Activated T-helper 9 cell treated with anti-CD3 and anti-CD28 coated beads, Interleukin-2, amount 50 U/mL, for 16 hours (primary cell): ENCODE results near the gene MAZ.
A peak's percentile ranks its signal among the peaks of the same experiment; 100 is the strongest.

ENCODE experiments used
- DNase-seq: peaks from one replicate; pipeline ENCODE4 v3.0.0-alpha.2; 2020; ENCODE audit warnings: low read depth

MAZ gene

DNA sequence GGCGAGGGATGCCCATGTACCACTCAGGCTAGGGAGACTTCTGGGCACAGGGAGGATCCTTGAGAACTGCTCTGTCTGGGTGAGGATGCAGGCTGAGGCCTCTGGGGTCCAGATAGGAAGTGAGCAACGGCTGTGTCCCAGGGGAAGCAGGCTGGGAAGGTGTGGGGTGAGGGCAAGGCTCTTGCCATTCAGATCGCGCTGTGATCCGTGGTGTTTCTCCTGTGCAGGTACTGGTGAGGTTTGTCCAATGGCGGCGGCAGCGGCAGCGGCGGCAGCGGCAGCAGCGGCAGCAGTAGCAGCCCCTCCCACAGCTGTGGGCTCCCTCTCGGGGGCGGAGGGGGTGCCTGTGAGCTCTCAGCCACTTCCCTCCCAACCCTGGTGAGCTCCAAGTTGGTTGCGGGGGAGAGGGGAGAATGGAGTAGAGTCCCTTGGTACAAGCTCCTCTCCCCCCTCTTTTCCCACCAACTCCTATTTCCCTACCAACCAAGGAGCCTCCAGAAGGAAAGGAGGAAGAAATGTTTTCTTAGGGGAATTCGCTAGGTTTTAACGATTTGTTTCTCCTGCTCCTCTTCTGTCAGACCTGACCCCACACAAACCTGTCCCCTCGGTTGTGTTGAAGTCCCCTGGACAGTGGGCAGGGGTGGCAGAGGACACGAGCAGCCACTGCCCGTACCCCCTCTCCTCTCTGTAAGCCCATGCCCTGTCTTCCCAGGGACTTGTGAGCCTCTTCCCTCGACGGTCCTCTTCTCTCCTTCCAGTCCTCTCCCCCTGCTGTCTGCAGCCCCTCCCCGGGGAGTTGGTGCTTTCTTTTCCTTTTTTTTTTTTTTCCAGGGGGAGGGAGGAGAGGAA lies 3.7 kb downstream of the MAZ start:
- DNase-seq = no peak

DNA sequence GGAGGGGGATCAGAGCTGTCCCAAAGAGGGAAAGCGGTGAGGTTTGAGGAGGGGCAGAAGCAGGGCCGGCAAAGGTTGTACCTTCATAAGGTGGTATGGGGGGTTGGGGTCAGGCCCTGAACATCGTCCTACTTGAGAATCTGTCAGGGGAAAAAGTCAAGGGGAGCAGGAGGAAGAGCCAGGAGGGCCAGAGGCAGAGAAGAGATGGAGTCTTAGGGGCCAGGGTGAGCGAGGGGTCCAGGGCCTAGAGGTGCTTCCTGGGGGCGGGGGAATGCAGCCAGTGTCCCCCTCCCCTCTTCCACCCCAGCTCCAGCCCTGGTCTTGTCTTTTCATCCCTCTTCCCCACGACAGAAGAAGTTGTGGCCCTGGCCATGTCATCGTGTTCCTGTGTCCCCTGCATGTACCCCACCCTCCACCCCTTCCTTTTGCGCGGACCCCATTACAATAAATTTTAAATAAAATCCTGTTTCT lies 4.4 kb downstream of the MAZ start:
- DNase-seq = no peak

DNA sequence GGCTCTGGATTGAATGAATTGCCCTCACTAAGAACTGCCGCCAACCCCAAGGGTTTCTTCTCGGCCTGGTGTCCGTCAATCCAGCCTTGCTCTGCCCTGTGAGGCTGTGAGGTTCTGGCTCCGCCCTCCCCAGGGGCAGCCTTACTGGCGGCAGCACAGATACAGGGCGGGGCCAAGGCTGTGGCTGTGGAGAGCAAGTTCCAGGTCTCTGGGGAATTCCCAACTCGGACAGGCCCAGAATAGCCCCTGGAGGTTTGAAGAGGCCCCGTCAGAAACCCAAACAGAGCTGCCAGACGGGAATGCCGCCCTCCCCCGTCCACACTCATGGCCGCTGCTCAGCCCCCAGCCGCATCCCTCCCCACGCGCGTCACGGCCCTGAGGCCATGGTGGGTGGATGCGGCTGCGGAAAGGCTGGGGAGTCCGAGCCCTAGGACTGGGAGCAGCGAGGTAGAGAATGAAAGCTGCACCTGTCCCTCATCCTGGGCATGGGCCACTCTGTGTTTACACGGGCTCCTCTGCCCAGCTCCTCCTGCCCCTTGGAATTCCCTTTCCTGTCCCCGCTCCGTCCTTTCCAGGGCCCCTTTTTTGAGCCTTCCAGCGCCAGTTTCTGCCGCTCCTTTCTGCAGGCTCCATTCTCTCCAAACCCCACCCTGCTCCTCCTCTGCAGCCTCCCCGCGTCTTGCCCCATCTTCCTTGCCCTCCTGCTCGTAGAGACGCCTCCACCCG lies 5.0 kb downstream of the MAZ start:
- DNase-seq = peak; percentile 61

DNA sequence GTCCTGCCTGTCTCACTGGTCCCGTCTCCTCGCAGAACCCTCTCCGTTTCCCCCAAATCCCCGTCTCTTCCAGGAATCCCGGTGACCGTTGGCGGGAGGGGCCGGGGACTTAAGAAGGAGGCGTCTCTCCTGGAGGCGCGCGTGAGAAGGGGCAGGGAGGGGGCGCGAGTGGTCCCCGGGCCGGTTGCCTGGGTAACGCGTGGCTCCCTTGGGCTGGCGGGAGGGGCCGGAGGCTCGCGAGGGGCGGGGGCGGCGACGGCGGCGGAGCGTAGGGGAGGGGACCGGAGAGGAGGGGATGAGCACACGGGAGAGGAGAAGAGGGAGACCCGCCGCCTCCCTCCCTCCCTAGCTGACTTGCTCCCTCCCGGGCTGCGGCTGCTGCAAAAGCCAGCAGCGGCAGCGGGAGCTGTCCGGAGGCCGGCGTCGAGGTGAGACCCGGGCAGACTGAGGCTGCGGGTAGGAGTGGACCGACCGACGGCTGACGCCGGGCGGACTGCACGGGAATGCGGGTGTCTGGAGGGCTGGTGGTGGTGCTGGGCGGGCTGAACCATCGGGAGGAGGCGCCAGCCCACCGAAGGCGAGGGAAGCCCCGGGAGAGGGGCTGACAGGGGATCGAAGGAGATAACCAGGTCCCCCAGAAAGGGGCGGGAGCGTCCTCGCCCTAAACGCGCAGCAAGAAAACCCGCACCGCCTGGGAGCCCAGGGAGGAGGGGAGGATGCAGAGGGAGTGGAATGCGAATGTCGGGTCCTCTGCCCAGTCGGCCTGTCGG lies 5.8 kb downstream of the MAZ start, which contains the start of gene PRRT2:
Gene PRRT2 (plus strand): TSS at position 298 of the 770 bp plus-strand sequence. CDS start 862 bp downstream, outside the sequence.
- peak; percentile 40 for DNase-seq

DNA sequence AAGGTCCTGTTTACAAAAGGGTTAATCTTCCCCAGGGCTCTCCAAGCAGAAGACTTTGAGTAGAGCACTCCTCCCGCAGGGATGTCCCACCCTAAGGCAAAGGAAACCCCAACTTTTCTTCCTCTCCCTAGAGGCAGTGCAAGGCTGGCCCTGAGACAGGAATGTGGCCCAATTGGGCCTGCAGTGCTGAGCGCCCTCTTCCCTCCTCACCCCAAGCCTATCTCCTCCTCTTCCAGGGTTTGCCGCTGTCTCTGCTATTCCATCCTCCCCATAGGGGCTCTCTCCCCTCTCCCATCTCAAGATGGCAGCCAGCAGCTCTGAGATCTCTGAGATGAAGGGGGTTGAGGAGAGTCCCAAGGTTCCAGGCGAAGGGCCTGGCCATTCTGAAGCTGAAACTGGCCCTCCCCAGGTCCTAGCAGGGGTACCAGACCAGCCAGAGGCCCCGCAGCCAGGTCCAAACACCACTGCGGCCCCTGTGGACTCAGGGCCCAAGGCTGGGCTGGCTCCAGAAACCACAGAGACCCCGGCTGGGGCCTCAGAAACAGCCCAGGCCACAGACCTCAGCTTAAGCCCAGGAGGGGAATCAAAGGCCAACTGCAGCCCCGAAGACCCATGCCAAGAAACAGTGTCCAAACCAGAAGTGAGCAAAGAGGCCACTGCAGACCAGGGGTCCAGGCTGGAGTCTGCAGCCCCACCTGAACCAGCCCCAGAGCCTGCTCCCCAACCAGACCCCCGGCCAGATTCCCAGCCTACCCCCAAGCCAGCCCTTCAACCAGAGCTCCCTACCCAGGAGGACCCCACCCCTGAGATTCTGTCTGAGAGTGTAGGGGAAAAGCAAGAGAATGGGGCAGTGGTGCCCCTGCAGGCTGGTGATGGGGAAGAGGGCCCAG lies 6.7 kb downstream of the MAZ start:
- no peak for DNase-seq

DNA sequence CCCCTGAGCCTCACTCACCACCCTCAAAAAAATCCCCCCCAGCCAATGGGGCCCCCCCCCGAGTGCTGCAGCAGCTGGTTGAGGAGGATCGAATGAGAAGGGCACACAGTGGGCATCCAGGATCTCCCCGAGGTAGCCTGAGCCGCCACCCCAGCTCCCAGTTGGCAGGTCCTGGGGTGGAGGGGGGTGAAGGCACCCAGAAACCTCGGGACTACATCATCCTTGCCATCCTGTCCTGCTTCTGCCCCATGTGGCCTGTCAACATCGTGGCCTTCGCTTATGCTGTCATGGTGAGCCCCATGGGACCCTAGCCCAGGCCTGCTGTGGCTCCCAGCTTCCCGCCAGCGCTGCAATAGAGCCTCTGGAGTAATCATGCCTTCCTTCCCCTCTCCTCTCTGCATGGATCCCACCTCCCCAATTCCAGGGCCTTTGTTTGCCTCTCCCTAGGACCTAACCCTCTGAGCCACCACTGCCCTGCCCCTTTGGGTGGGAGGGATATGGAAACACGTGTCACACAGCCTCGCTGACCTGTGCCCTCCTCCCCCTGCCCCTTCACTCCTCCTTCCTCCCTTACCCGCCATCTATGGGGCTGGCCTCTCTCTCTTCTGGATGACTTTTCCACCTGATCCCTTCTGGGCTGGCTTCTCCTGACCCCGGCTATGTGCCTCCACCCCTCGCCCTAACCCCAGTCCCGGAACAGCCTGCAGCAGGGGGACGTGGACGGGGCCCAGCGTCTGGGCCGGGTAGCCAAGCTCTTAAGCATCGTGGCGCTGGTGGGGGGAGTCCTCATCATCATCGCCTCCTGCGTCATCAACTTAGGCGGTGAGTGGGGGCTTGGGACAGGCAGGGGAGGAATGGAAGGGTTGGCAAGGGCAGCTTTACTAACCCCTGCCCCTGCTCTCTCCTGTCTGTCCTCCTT lies 7.6 kb downstream of the MAZ start:
- DNase-seq = no peak

DNA sequence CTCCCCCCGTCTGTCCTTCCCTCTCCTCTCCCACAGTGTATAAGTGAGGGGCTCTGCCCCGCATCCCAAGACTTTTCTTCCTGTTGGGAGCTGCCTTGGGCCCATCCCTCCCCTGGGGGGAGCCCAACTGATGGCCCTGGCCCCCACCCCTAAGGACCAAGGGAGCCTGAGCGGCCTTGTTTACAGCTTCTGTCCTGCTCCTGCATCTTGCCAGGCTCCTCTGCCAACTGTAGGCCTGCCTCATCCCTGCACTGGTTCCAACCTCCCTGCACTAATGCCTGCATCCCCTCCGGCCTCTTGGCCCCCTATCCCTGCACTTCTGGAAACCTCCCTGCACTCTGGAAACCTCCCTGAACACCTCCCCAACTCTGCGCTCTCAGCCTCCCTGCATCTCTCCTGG lies 8.3 kb downstream of the MAZ start:
- DNase-seq = no peak

DNA sequence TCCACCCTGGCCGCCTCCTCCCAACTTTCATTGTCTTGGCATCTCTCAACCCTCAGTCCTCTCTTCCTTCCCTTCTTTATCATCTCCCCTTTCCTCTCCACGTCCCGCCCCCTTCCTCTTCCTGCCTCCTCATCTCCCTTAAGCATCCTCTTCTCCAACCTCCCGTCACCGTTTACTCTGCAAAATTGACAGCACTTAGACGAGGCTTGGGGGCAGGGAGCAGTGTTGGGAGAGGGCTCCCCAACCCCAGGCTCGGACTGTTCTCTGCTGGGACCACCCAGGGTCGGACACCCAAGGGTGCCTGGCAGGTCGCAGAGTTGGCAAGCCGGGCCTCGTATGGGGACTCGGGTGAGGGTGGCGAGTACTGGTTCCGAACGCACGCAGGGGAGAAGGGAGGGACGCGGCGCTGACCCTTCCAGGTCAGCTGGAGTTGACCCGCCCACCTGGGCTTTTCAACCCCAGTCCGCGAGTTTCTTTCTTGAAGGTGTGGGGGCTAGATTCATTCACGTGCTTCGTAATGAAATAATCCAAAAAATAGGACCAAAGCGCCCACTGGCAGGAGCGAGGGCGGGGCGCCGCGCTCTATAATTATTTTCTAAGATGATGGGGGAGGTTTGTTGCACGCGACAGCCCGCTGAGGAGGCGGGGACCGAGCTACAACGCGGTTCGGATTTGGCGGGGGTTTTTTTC lies 8.8 kb downstream of the MAZ start:
- DNase-seq = peak; percentile 50

DNA sequence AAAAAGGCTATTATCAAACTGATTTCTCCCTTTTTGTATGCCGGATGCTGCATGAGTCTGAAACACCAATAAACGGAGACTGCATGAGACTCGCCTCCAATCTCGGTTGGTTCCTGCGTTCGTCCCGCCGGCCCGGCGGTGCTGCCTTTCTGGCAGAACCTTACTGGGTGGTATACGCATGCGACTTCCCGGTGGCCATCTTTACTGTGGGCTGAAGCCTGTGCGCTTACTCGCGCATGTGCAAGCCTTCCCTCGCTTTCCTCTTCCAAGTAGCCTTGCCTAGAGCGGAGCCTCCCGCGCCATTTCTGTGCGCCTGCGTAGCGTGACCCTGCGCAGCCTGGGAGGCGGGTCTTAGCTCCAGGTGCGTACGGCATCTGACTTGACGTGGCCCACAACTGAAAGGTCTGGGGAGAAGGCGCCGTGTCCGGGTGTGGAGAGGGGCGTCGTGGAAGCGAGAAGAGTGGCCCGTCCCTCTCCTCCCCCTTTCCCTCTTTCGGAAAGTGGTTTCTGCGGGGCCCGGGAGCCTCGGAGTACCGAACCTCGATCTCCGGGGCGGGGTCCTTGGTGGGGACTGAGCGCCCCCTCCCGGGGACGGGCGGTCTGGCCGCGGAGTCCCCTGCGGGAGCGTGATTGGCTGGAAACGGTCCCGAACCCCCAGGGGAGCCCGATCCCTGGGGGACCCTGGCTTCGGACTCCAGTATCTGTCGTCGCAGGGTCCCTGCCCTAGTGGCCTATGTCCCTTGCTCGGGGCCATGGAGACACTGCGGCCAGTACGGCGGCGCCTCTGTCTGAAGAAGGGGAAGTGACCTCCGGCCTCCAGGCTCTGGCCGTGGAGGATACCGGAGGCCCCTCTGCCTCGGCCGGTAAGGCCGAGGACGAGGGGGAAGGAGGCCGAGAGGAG lies 9.7 kb downstream of the MAZ start, which contains the start of gene PAGR1:
Gene PAGR1 (plus strand): TSS at position 360 of the 901 bp plus-strand sequence. CDS start 374 bp downstream, at position 734.
- peak; percentile 97 for DNase-seq

DNA sequence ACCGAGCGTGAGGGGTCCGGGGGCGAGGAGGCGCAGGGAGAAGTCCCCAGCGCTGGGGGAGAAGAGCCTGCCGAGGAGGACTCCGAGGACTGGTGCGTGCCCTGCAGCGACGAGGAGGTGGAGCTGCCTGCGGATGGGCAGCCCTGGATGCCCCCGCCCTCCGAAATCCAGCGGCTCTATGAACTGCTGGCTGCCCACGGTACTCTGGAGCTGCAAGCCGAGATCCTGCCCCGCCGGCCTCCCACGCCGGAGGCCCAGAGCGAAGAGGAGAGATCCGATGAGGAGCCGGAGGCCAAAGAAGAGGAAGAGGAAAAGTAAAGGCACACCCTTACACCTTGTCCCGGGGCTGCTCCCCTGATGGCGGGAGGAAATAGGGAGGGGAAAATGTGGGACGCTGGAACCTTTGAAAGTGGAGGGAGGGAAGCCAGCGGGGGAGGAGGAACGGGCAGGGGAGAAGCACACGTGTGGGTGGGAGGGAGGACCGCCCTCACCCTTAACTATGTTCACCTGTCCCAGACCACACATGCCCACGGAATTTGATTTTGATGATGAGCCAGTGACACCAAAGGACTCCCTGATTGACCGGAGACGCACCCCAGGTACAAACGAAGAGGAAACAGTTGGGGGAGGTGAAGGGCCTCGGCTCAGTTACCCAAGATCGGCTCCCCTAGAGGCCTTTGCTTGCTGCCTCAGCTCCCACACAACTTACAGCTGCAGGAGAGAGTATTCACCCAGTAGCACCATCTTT lies 10.5 kb downstream of the MAZ start:
- peak; percentile 41 for DNase-seq

DNA sequence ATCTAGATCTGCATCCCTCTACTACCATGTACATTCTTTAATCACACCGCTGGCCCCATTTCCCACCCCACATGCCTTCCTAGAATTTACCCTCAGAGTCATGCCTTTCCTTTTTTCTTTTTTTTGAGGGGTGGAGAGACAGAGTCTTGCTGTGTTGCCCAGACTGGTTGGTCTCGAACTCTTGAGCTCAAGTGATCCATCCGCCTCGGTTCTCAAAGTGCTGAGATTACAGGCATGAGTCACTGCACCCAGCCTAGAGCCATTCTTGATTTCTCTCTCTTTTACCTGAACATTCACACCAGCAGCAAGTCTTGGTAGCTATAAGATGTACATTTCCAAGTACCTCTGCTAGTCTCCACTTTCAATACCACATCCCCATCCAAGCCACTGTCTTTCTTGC lies 11.8 kb downstream of the MAZ start:
- no peak for DNase-seq

DNA sequence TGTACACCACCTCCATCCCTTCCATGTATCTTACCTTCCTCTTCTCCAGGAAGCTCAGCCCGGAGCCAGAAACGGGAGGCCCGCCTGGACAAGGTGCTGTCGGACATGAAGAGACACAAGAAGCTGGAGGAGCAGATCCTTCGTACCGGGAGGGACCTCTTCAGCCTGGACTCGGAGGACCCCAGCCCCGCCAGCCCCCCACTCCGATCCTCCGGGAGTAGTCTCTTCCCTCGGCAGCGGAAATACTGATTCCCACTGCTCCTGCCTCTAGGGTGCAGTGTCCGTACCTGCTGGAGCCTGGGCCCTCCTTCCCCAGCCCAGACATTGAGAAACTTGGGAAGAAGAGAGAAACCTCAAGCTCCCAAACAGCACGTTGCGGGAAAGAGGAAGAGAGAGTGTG lies 13.2 kb downstream of the MAZ start:
- DNase-seq = no peak

DNA sequence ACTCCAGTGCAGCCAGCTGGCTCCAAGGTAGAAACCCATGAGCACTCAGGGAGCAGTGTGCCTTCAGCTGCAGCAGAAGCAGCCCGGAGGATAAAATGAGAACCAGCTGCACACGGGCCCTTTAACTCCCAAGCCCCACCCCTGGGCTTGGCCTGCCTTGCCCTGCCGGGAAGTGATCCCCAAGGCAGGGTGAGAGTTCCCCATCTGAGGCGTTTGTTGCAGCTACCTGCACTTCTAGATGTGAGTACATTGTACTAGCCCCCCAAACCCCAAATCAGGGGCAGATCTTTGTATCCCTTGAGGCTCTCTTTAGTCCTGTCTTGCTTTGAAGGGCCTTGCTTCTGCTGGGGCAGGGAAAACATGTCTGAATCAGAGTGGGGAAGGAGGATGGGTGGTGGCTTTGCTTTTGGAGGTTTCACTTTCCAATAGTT lies 14.0 kb downstream of the MAZ start, which contains the start of gene MVP:
Gene MVP (plus strand): TSS at position 192 of the 431 bp plus-strand sequence. CDS start 10,088 bp downstream, outside the sequence.
- no peak for DNase-seq

DNA sequence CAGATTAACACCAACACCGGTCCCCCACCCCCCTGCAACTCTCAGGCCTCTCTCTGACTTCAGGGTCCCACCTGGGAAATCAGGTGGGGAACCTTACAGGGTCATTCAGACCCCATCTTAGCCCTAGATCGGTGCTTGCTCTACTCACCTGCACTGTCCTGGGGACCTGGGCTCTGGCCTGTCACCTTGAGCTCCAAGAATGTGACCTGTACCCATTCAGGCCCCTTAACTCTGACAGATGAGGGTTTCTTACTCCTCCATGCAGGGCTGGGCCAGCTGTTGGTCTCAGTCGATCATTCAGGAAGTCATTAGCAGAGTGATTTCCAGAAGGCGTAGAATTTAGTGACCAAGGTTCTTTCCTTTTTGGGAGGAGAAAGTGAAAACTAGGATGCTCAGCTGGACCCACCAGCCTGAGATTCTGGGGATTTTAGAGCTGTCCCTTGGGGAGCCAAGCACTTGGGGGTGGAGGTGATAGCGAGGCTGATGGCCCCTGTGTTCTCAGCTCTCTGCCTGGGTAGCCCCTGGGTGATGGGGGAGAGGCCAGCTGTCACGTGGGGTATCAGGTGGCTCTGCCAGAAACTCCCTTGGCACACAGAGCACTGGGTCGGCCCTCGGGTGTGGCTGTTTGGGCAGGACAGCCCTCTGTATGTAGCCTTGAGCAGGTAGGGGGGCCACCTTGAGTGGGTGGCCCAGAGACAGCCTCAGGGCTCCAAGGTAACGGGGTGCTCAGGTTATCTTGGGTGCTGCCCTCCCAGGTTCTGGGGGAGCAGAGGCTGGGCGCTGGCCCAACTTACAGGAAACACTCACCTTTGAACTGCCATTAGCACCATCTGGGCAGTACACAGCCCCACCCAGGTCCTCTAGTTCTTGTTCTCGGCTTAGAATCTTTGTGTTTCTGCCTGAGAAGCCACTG lies 14.7 kb downstream of the MAZ start:
- peak; percentile 37 for DNase-seq

DNA sequence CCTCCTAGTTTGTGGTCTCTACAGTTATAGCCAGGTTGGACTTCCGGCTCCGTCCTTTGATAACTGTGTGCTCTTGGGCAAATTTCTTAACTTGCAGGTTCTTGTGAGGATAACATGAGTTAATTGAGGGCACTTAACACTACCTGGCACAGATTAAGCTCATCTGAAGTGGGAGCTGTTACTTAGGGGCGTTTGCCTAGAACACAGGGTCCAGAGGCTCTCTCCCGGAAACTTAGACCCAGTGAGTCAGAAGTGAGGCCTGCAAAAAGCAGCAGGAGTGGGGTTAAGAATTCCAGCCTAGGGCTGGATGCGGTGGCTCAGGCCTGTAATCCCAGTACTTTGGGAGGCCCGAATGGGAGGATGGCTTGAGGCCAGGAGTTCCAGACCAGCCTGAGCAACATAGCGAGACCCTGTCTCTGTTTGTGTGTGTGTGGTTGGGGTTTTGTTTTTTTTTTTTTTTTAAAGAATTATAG lies 15.3 kb downstream of the MAZ start:
- DNase-seq = no peak

DNA sequence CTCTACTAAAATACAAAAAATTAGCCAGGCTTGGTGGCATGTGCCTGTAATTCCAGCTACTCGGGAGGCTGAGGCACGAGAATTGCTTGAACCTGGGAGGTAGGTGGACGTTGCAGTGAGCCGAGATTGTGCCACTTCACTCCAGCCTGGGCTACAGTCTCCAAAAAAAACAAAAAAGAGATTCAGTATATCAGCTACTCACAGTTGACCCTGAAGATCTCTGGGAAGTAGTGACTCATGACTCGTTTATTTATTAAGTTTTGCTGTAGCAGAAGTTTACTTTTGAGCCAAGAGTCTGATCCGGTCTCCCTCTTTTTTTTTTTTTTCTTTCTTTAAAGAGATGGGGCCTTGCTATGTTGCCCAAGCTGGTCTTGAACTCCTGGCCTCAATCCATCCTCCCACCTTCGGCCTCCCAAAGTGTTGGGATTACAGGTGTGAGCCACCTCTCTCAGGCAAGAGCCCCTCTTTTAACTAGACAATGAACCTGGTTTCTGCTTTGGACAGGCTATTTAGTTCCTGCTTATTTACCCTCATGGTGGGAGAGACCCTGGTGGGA lies 18.3 kb downstream of the MAZ start:
- DNase-seq = no peak
